Peyer's patch (tissue), 4 donors: ENCODE measurements around the gene C12orf56. TPM values are rescaled to one million over a fixed set of nuclear protein-coding genes. Genes with fewer than 3 reads are reported as not detected.

ENCODE experiments used
- DNase-seq, 3 donors: peaks; one replicate each; pipeline ENCODE4 v3.0.0-alpha.2; 2017 to 2019
- H3K27ac ChIP-seq, 4 donors: fragments of 200-600 bp; sonication (generic); one replicate each; pipeline ENCODE4 v1.5.1; 2016 to 2019
- H3K27me3 ChIP-seq, 2 donors: fragments of 200-600 bp; sonication (generic); one replicate each; pipeline ENCODE4 v1.5.1; 2019
- H3K36me3 ChIP-seq, 3 donors: fragments of 200-600 bp; sonication (generic); one replicate each; pipeline ENCODE4 v1.5.1; 2016 to 2019
- H3K4me1 ChIP-seq, 4 donors: fragments of 200-600 bp; sonication (generic); one replicate each; pipeline ENCODE4 v1.5.1; 2016 to 2019
- H3K4me3 ChIP-seq, 4 donors: fragments of 200-600 bp; sonication (generic); 1 replicate in 3 of 4; 2 replicates in 1 of 4; pipeline ENCODE4 v1.5.1; 2016 to 2019; ENCODE audit warnings: mild to moderate bottlenecking in 1 of 4
- H3K9me3 ChIP-seq, 4 donors: fragments of 200-600 bp; sonication (generic); one replicate each; pipeline ENCODE4 v1.5.1; 2016 to 2019; ENCODE audit warnings: mild to moderate bottlenecking in 1 of 4
- POLR2A ChIP-seq, 2 donors: fragments of 450-650 bp; IDR thresholded peaks; one replicate each; pipeline ENCODE4 v1.5.1; 2017; ENCODE audit warnings: antibody characterized with exemption in 2 of 2, mild to moderate bottlenecking in 2 of 2, moderate library complexity in 2 of 2
- total RNA-seq, 4 donors: library from RNA; depleted of rRNA; stranded (reverse); fragments of >200 nt; gene quantifications; one replicate each; pipeline ENCODE4 v1.1.0, GENCODE V29; 2016
- TF ChIP-seq, protein P1 (sequence below), 6 experiments: fragments of 450-650 bp in 4 of 6; fragments of 200-600 bp in 2 of 6; sonication (generic) in 1 of 6; IDR thresholded peaks; one replicate each; pipeline ENCODE4 v1.5.1; 2017 to 2019; ENCODE audit warnings: antibody characterized with exemption in 6 of 6, mild to moderate bottlenecking in 3 of 6, moderate library complexity in 1 of 6

The C12orf56 gene
- total RNA-seq, 4 donors from 2014 or later, result not detected

DNA sequence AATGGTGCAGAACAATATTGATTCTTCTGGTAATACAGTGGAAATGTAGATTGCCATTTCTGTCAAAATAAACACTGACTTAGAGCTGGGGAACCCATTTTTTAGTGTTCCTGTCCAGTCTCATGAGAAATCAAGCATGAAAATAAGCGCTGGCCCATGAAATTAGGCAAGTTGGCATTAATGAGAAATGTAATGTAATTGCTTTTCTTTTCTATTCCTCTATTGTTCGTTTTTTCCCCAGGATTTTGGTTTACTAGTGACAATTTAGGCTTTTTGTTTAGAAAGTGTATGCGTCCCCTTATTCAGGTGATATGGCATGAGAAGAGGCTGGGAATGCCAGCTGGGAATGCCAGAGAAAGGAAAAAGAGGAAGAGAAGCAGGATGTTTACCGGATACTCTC, 104.0 kb downstream of the C12orf56 start:
- Histone ChIP-seq H3K4me3 (no peak overlapping the region), H3K27ac (no peak overlapping the region), H3K36me3 (no peaks in the 10 kb centered on the region), H3K9me3 (no peaks in the 10 kb centered on the region), H3K4me1 (no peaks in the 10 kb centered on the region), H3K27me3 (no peaks in the 10 kb centered on the region)
- TF ChIP-seq, protein P1, sequence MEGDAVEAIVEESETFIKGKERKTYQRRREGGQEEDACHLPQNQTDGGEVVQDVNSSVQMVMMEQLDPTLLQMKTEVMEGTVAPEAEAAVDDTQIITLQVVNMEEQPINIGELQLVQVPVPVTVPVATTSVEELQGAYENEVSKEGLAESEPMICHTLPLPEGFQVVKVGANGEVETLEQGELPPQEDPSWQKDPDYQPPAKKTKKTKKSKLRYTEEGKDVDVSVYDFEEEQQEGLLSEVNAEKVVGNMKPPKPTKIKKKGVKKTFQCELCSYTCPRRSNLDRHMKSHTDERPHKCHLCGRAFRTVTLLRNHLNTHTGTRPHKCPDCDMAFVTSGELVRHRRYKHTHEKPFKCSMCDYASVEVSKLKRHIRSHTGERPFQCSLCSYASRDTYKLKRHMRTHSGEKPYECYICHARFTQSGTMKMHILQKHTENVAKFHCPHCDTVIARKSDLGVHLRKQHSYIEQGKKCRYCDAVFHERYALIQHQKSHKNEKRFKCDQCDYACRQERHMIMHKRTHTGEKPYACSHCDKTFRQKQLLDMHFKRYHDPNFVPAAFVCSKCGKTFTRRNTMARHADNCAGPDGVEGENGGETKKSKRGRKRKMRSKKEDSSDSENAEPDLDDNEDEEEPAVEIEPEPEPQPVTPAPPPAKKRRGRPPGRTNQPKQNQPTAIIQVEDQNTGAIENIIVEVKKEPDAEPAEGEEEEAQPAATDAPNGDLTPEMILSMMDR (IDR thresholded peaks at IDR 0.05), result no peak
- TF ChIP-seq POLR2A (IDR thresholded peaks at IDR 0.05), result no peak
- DNase-seq, result no peak

DNA sequence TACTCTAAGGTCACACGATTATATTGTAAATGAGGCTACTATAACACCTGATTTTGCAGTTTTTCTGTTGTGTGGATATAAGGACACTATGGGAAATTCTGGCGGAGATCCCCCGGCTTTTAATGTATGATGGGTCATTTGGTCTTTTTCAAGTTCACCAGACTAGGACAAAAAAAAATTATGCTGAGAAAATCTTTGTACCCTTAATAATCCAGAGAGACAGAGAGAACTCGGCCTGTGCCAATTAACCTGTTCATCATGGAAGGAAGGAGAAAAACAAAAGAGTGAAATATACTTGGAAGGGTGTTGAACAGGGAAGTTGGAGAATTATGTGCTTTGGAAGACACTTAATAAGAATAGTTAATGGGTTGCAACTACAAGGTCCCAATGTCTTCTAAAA, 106.3 kb downstream of the C12orf56 start:
- no peaks in the 10 kb centered on the region for H3K4me1 ChIP-seq
- no peak overlapping the region for H3K4me3 ChIP-seq
- no peaks in the 10 kb centered on the region for H3K27me3 ChIP-seq
- H3K27ac ChIP-seq, result no peak overlapping the region
- no peak for DNase-seq
- TF ChIP-seq, protein P1 (IDR thresholded peaks at IDR 0.05), result no peak
- no peak for TF ChIP-seq POLR2A (IDR thresholded peaks at IDR 0.05)
- H3K36me3 ChIP-seq, result no peaks in the 10 kb centered on the region
- no peaks in the 10 kb centered on the region for H3K9me3 ChIP-seq

DNA sequence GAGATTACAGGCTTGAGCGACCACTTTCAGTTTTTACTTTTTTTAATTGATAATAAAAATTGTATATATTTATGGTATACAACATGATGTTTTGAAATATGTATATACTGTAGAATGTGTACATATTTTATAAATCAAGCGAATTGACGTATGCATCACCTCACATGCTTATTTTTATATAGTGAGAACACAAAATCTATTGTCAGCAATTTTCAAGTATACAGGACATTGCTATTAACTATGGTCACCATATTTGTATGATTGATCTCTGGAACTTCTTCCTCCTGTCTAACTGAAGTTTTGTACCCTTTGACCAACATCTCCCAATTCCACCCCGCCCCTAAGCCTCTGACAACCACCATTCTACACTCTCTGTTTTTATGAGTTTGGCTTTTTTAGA, 112.1 kb downstream of the C12orf56 start:
- no peaks in the 10 kb centered on the region for H3K9me3 ChIP-seq
- no peaks in the 10 kb centered on the region for H3K36me3 ChIP-seq
- no peak for DNase-seq
- H3K27ac ChIP-seq, result no peak overlapping the region
- no peaks in the 10 kb centered on the region for H3K27me3 ChIP-seq
- no peaks in the 10 kb centered on the region for H3K4me1 ChIP-seq
- no peak overlapping the region for H3K4me3 ChIP-seq
- no peak for TF ChIP-seq POLR2A (IDR thresholded peaks at IDR 0.05)
- TF ChIP-seq, protein P1 (IDR thresholded peaks at IDR 0.05), result no peak

DNA sequence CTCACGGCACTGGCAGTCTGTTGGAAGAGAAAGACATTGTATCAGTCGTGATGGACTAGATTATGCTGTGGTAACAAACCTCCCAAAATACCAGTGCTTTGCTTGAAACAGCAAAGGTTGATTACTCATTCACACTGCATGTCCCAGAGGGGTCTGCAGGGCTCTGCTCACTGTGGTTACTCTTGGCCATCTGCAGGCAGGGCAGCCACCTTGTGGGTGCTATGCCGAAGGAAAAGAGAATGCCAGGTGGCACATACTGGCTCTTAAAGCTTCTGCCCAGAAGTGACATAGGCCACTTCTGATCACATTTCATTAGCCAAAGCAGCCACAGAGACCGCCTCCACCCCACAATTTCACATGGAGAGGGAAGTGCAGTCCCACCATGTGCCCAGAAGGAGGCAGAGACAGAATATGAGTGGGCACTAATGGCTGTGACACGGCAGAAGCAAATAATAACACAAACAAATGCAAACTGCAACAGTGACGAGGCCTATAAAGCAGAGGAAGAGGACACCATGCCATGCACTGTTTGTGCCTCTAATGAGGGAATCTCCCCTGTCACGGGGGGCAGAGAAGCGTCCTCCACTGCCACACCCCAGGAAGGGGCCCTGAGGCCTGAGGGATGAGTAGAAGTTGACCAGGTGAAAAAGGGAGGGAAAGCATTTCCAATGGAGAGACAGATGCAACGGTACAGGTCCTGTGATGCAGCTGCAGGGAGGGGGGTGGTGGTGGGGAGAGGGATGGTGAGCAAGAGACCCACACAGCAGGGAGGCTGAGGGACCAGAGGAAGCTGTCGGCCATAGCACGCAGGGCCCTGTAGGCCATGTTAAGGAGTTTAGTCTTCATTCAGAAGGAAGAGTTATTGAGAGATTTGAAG, 116.8 kb downstream of the C12orf56 start:
- Histone ChIP-seq H3K4me3 (no peak overlapping the region), H3K4me1 (no peaks in the 10 kb centered on the region), H3K27me3 (no peaks in the 10 kb centered on the region), H3K36me3 (no peaks in the 10 kb centered on the region), H3K9me3 (no peaks in the 10 kb centered on the region), H3K27ac (no peak overlapping the region)
- no peak for TF ChIP-seq POLR2A (IDR thresholded peaks at IDR 0.05)
- TF ChIP-seq, protein P1 (IDR thresholded peaks at IDR 0.05), result peak in 2 of 6 experiments; percentile 13 to 14
- DNase-seq, result no peak

DNA sequence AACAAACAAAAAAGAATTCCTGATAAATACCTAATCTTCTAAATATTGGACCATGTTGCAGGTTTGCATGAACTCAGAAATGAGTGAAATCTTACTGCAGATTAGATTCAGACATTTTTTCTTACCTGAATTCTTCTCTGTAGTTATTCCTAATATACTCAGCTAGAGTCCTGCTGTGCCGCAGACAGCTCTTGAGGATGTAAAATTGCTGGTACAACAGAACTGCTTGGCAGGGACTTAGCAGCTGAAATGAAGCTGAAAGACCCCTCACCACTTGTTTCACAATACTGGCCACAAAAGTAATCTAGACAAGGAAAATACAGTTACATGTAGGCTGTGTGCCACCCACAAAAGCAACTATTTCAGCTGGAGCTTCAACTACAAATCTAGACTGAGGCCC, 120.1 kb downstream of the C12orf56 start:
- DNase-seq, result no peak
- Histone ChIP-seq H3K27me3 (no peaks in the 10 kb centered on the region), H3K36me3 (no peaks in the 10 kb centered on the region), H3K27ac (no peak overlapping the region), H3K4me1 (no peaks in the 10 kb centered on the region), H3K4me3 (no peak overlapping the region), H3K9me3 (no peaks in the 10 kb centered on the region)
- TF ChIP-seq POLR2A (IDR thresholded peaks at IDR 0.05), result no peak
- TF ChIP-seq, protein P1 (IDR thresholded peaks at IDR 0.05), result no peak
